Suprapubic skin (tissue), 3 donors: ENCODE measurements around the gene PTPRN2.

ENCODE experiments used
- CTCF ChIP-seq, 2 donors: fragments of 200-600 bp in 1 of 2; fragments of 450-650 bp in 1 of 2; sonication (generic) in 1 of 2; IDR thresholded peaks; one replicate each; pipeline ENCODE4 v1.5.1; 2016 to 2019; ENCODE audit warnings: antibody characterized with exemption in 2 of 2, mild to moderate bottlenecking in 1 of 2, moderate library complexity in 1 of 2
- POLR2A ChIP-seq, 2 donors: fragments of 450-650 bp; IDR thresholded peaks; one replicate each; pipeline ENCODE4 v1.6.1; 2017; ENCODE audit warnings: antibody characterized with exemption in 2 of 2, mild to moderate bottlenecking in 2 of 2, moderate library complexity in 2 of 2

DNA sequence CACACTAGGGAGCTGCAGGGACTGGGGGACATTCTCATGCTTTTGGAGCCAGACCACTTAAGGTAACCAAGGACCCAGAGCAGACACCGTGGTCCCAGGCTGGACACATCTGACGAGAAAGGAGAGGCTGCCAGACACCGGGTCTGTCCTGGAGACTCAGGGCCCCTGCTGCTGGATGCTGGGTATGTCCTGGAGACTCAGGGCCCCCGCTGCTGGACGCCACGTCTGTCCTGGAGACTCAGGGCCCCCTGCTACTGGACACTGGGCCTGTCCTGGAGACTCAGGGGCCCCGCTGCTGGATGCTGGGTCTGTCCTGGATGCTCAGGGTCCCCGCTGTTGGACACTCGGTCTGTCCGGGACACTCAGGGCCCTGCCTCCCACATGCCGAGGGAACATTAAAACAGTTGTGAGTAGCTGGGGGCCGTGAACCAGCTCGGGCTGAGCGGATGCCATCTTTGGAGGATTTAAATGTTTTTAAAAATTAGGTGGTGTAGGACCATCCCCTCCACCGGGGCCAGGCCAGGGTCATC lies 1001.1 kb downstream of the PTPRN2 start:
- no peak for TF ChIP-seq POLR2A (IDR thresholded peaks at IDR 0.05)
- no peak for TF ChIP-seq CTCF (IDR thresholded peaks at IDR 0.05)
